GM21528 (cell line): ENCODE results near the gene PSTPIP1.

Source experiments
- ATAC-seq: cut with Tn5 transposase; IDR thresholded peaks from one replicate; pipeline ENCODE4 v1.9.1; 2021; ENCODE audit warnings: mild to moderate bottlenecking, moderate library complexity; ENCODE audit not compliant: unreplicated experiment, low FRiP score

The PSTPIP1 gene

DNA sequence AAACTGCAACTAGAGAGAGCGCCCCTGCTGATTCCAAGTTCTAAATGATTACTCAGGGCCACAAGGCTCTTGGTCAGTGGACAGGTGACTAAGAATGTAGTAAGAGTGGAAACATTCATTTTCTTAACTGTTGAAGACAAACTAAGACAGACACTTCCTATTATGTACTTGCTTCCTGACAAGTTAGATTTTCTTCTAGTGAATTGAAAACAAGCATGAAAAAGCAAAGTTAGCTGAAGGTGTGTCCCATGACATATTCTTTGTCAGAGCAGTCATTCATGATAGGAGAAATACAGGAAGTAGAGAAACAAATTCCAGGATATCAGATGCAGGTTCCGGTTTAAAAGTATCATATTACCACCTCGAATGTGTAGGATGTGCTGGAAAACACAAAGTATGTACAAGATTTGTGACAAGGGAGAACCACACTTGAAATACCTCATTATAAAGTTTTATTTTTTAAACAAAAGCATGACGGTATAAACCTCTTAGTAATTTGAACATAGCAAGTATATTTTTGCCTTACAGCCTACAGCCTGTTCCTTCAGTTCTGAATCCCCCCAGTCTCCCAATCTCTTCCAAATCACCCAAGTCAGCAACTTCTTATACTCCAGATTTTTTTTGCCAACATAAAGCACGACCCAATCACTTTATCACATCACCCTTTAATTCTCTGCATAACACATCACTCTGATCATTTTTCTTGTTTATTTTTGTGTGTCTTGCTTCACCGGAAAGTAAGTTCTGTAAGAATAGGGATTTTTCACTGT lies 69.8 kb downstream of the PSTPIP1 start:
- no peak for ATAC-seq

- ATAC-seq: no peak
Observed at GRCh38 chr15:77066971-77067690, 72.2 kb downstream of the PSTPIP1 start.

GRCh38 chr15:77067691-77068367 lies 72.9 kb downstream of the PSTPIP1 start:
- ATAC-seq: no peak

DNA sequence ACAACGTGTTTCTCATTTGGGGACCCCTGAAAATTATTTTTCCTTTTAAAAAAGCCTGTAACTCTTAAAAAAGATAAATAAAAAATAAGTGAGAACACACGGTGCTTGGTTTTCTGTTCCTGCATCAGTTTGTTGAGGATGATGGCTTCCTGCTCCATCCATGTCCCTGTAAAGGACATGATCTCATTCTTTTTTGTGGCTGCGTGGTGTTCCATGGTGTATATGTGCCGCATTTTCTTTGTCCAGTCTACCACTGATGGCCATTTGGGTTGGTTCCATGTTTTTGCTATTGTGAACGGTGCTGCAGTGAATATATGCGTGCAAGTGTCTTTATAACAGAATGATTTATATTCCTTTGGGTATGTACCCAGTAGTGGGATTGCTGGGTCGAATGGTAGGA lies 73.7 kb downstream of the PSTPIP1 start:
- no peak for ATAC-seq

GRCh38 chr15:77069521-77070121 lies 74.7 kb downstream of the PSTPIP1 start:
- ATAC-seq: no peak

GRCh38 chr15:77070180-77070494 lies 75.2 kb downstream of the PSTPIP1 start:
- no peak for ATAC-seq

DNA sequence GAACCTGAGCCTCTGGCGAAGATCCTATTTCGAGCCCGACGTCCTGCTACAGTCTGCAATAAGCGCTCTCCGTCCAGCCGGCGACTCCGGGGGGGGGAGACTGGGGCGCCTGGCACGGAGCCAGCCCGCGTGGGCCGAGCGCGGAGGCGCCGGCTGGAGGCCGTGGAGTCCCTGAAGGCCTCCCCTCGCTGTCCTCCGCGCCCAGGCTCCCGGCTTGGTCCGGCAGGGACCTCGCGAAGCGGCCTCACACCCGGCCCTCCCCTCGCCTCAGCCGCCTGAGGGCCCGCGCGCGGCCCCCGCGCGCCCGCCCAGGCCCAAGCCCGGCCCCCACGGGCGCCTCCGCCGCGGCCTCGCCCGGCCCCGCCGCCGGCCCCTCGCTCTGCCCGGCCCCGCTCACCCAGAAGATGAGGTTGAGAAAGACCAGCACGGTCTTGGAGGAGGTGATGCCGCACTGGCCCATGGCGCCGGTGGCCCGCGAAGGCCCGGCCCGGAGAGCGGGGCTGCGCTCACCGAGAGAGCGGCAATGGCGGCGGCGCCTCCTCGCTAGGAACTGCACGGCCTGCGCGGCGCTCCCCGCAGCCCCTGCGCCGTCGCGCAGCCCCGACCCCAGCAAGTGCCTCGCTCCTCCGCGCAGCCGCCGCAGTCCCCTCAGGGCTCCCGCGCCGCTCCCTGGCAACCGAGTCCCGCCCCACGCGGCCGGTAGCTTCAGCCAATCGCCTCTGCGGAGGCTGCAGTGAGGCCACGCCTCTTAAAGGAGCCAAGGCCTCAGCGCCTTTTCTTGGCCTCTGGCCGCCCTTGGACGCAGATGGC lies 75.8 kb downstream of the PSTPIP1 start, which contains the start of gene TSPAN3:
Gene TSPAN3, minus strand, starts transcription at position 615 of the 810 bp plus-strand sequence. Its CDS starts 155 bp downstream, at position 460.
- peak; percentile 89 for ATAC-seq

DNA sequence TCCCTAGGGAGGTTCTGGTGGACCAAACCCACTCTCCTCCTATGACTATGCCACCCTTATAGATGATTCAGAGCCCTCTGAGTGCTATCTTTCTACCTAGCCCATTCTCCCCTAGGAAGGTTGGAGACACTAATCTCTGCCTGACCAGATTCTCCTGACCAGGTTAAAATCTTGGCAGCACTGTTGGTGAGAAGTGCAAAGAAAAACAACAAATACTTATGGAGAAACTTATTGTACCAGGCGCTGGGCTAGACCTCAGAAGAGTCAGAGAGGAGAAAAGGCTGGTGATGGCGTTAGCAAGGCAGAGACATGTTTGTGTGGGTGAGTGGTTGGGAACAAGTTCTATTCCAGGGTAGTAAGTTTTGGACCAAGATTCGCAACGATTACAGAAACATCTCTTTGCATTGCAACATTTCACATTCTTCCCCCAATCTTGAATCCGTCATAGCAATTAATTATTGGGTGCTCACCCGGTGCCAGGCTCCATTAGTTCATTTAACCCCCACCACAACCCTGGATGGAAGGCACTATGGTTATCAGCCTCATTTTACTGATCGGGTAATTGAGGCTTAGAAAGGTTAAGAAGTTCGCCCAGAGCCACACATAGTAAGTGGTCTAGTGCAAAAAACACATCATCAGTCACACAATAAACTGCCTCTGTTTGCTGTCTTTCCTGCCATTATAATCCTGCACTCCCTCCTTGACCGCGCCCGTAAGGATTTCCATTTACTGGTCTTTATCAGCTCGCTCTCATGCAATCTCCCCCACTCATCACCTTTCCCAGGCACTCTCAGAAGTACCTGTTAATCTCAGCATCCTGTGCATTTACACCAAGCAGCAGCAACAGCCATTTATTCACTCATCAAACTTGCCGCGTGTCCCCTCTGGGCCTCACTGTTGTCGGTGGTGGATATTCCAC lies 76.6 kb downstream of the PSTPIP1 start:
- ATAC-seq: no peak

DNA sequence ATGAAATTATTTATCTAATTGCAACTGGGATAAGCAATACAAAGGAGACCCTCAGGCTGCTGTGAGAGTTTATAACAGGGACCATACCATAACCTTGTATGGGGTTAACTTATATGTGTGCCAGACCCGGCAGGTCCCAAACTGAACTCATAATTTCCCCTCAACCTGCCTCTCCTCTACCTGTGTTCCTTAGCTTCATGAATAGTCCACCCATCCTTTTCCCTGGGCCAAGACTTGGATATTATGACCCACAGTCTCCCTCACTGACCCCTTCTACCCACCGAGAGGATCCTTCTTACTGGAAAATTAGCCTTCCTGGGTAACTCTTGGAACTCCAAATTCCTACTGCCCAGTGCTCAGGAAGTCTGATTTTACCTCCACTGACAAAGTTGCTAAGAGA lies 79.4 kb downstream of the PSTPIP1 start:
- ATAC-seq: no peak

DNA sequence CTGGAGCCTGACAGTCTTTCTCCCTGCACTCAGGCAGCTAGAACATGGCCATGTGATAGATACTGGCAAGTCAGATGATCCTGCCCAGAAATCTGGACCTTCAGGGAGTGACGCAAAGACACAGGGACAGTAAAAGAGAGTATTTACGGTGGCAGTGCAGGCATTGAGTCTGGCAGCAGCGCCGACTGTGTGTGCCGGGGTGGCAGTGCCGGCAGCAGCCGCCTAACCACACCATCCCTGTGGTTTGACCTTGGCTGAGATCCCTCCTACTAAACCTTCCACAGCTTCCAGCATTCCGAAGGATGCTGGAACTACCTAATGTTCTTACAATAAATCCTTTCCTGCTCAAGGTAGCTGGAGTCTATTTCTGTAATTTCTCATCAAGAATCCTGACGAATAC lies 80.6 kb downstream of the PSTPIP1 start:
- ATAC-seq: no peak

GRCh38 chr15:77076323-77076915 lies 81.5 kb downstream of the PSTPIP1 start:
- no peak for ATAC-seq

- no peak for ATAC-seq
Observed at GRCh38 chr15:77081971-77082370, 87.0 kb downstream of the PSTPIP1 start.

GRCh38 chr15:77083381-77084160 lies 88.6 kb downstream of the PSTPIP1 start:
- peak; percentile 76 for ATAC-seq

DNA sequence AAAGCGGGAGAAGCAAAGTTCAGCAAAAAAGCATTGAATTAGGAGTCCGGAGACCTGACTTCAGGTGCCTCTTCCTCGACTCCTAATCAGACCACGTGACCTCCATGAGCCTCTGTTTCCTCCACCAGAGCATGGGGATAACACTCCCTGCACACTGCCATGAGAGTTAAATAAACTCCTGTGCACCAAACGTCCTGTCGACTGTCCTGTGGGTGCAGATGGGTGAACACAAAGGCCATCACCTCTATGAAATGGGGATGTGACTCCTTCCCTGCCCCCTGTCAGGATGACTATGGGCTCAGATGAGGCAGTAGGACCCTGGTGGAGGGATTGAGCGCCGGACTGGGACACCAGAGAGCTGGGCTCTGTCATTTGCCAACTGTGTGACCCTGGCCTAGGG lies 89.5 kb downstream of the PSTPIP1 start:
- ATAC-seq: no peak

- no peak for ATAC-seq
Observed at GRCh38 chr15:77085297-77085696, 90.4 kb downstream of the PSTPIP1 start.
